HG02798 (cell line): Measurements from ENCODE around the gene CBX2.

ENCODE experiments used
- ATAC-seq: cut with Tn5 transposase; IDR thresholded peaks from one replicate; pipeline ENCODE4 v1.9.1; 2021; ENCODE audit warnings: mild to moderate bottlenecking; ENCODE audit not compliant: unreplicated experiment, poor library complexity

Gene CBX2

DNA sequence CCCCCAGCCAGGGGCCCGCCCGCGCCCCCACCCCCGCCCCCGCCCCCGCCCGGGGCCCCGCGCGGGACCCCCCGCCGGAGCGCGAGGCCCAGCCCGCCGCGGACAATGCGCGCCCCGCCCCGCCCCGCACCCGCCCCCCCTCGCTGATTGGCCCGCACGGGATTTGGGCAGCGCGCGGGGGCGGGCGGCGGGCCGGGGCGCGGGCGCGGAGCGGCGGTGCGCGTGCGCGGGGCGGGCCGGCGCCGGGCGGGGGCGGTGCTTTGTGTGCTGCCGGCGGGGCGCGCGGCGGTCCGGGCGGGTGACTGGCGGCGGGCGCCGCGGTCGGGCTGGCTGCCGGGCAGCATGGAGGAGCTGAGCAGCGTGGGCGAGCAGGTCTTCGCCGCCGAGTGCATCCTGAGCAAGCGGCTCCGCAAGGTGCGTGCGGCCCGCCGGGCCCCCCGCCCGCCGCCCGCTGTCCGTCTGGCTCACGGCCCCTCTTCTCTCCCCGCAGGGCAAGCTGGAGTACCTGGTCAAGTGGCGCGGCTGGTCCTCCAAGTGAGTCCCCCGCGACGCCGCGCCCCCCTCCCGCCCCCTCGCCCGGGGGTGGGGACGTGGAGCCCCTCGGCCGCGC lies at the start of gene CBX2:
Gene CBX2, plus strand, starts transcription at position 255 of the 610 bp plus-strand sequence. Its CDS starts 88 bp downstream, at position 343.
- peak; percentile 86 for ATAC-seq

DNA sequence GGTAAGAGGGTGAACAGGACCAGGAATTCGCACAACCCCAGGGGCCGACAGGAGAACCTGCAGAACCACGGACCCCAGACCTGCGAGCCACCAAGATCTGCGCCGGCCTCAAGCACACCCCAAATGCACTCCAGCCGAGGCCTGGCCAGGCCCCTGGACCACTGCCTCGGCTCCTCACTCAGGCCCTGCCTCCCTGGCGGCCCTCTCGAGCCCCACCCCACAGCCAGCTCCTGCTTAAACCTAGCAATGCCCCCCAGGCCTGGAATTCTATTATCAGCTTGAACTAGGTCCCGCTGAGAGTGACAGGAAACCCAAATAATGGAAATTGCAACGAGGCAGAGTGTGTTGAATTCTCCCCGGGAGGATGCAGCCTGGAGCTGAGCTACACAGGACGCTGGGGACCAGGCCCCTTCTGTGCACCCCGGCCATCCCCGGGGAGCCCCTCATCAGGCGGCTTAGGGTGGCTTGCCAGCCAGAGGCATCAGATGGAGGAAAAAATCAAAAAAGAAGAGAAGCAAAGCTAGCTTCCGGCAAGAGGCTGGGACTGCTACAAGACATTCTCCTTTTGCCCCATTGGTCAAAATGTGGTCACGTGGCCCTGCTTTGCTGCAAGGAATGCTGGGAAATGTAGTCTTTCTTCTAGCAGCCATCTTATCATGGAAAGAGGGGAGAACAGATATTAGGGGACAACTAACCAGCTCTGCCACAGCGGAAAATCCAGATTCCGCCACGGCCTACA lies 49.6 kb upstream of the CBX2 start:
- ATAC-seq: no peak

DNA sequence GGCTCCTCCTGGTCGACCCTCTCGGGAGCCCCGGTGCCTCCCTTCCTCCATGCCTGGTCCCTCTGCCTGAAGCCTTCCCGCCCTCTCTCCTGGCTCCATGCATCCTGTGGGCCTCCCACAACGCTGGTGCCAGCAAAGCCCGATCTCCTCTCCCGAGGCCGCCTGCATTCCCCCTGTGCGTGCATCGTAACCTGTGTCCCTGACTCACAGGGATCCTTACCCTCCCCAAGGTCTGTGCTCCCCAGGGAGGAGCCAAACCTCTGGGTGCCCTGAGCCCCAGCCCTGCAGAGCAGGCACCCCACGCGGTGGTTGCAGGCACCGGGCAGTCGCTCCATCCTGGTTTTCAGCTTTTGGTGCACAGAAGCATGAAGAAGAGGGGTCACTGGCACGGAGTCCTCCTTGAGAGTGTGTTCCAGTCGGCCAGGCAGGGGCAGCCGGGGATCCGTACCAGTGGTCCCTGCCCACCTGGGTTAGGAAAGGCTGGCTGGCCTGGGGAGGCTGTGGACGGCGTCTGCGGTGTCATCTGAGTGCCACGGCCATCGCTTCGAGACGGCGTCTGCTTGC lies 49.0 kb upstream of the CBX2 start:
- ATAC-seq: no peak

DNA sequence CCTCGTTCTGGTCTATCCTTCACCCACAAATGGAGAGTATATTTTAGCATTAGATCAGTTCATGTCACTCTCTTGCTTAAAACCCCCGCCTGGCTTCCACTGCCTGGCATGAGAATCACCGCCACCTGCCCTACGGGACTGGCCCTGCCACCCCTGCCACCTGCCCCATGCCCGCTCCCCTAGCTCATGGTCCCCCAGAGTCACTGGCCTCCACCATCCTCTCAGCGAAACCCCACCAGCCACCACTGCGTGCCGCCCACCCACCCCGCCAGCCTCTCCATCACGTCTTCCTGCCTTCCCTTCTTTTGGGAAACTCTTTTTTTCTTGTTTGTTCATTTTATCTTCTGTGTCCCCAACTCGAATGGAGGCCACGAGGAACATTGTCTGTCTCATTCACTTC lies 48.2 kb upstream of the CBX2 start:
- no peak for ATAC-seq

- ATAC-seq: no peak
These were observed 47.5 kb upstream of the CBX2 start for GRCh38 chr17:79730437-79730768.

GRCh38 chr17:79730769-79731483 lies 47.0 kb upstream of the CBX2 start, which contains the start of gene ENPP7:
TSS of gene ENPP7 (plus strand) at chr17:79730943. CDS start at chr17:79731140, 197 bp downstream.
- ATAC-seq: no peak

GRCh38 chr17:79732254-79732653 lies 45.7 kb upstream of the CBX2 start:
- no peak for ATAC-seq

- ATAC-seq: no peak
These were observed 44.9 kb upstream of the CBX2 start for GRCh38 chr17:79732804-79733691.

GRCh38 chr17:79733692-79734070 lies 44.3 kb upstream of the CBX2 start:
- ATAC-seq: no peak

GRCh38 chr17:79735096-79735495 lies 42.9 kb upstream of the CBX2 start:
- no peak for ATAC-seq

GRCh38 chr17:79737046-79737921 lies 40.7 kb upstream of the CBX2 start:
- no peak for ATAC-seq

GRCh38 chr17:79737922-79738578 lies 39.9 kb upstream of the CBX2 start:
- ATAC-seq: no peak

GRCh38 chr17:79738643-79739042 lies 39.3 kb upstream of the CBX2 start:
- no peak for ATAC-seq

DNA sequence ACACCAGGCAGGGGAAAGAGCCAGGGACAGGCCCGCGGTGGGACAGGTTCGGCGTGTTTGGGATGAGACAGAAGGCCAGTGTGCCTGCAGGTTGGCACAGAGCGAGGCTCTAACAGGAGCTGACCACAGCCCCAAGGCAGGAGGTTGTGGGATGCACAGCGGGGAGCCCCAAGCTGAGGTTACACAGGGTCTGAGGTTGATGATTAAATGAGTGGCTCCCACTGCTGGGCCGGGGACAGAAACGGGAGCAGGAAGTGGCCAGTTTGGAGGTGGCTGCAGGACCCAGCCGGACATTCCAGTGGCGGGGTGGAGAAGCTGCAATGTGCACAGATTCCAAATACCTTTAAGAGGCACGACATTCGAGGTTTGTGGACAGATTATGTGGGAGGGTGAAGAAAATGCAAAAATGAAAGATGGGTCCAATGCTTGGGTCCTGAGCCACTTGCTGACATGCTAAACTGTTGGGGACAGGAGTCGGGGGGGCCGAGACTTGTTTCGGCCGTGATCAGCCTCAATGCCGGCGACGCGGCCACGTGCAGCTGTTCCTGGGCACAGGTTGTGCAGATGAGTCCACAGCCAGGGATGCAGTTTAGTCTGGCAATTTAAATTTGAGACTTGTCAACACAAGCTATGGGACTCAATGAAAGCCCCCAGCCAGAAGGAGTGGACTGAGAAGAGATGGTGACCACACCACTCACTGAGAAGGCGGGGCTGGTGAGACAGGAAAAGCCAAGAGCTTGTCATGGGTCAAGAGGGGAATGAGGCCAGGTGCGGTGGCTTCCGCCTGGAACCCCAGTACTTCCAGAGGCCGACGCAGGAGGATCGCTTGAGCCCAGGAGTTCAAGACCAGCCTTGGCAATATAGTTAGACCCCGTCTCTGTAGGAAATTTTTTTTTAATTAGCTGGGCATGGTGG lies 38.5 kb upstream of the CBX2 start:
- no peak for ATAC-seq

DNA sequence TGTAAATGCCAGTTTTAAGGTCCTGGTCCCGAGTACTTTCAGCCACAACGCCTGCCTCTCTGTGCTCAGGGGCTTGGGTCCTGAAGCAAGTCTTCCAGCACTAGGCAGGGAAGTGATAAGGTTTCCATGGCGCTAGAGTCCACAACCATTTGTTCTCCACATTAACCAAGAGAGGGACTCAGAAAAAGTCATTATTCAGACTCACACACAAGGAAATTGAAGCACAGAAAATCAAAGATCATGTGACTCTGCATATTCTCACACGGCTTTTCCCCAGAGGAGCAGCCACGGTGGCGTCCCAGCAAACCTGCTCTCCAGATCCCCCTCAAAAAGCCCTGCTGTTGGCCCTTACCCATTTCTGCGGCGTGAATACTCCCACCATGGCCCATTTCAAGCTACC lies 37.5 kb upstream of the CBX2 start:
- no peak for ATAC-seq

- ATAC-seq: no peak
These were observed 36.6 kb upstream of the CBX2 start for GRCh38 chr17:79741401-79741750.

- ATAC-seq: no peak
These were observed 36.0 kb upstream of the CBX2 start for GRCh38 chr17:79741751-79742588.
